Left ventricle myocardium inferior (tissue), 1 donor: ENCODE measurements around the gene GABRG1. TPM values are rescaled to one million over a fixed set of nuclear protein-coding genes. Genes with fewer than 3 reads are reported as not detected.

ENCODE experiments used
- DNase-seq: peaks from one replicate; pipeline ENCODE4 v3.0.0-alpha.2; 2020
- H3K27ac ChIP-seq: fragments of 200-600 bp; replicated peaks from 2 replicates; pipeline ENCODE4 v1.8.0; 2021
- H3K27me3 ChIP-seq: fragments of 200-600 bp; 2 replicates; pipeline ENCODE4 v1.8.0; 2021; ENCODE audit warnings: low read depth
- H3K36me3 ChIP-seq: fragments of 200-600 bp; 2 replicates; pipeline ENCODE4 v1.8.0; 2021
- H3K4me1 ChIP-seq: fragments of 200-600 bp; 2 replicates; pipeline ENCODE4 v1.8.0; 2021
- H3K4me3 ChIP-seq: fragments of 200-600 bp; 2 replicates; pipeline ENCODE4 v1.8.0; 2021; ENCODE audit warnings: mild to moderate bottlenecking, moderate library complexity
- H3K9me3 ChIP-seq: fragments of 200-600 bp; replicated peaks from 2 replicates; pipeline ENCODE4 v1.8.0; 2021
- intact Hi-C: fragments of 100-400 bp; cut with micrococcal nuclease; formaldehyde crosslinking; loops from one replicate; pipeline ENCODE4 v1.11.0; 2022
- long read RNA-seq: library from polyadenylated mRNA; unstranded; transcript quantifications from one replicate; pipeline ENCODE4 v2.0.0, GENCODE V29; 2021
- total RNA-seq: library from RNA; stranded (reverse); fragmentation: NEBNext Ultra II Directional; extraction: Animal tissue kit (Norgen Biotek cat#: 25700); gene quantifications from one replicate; pipeline ENCODE4 v1.2.1, GENCODE V29; 2021
- TF ChIP-seq, protein P1 (sequence below): fragments of 200-600 bp; IDR thresholded peaks from 2 replicates; pipeline ENCODE4 v1.8.0; 2021; ENCODE audit warnings: antibody characterized with exemption, mild to moderate bottlenecking, borderline replicate concordance
- donor health status: DM: no; HTN: yes; CAD: no; lungs with severe emphysema.

GABRG1 gene
- not detected for total RNA-seq
- long read RNA-seq = 0 reads

DNA sequence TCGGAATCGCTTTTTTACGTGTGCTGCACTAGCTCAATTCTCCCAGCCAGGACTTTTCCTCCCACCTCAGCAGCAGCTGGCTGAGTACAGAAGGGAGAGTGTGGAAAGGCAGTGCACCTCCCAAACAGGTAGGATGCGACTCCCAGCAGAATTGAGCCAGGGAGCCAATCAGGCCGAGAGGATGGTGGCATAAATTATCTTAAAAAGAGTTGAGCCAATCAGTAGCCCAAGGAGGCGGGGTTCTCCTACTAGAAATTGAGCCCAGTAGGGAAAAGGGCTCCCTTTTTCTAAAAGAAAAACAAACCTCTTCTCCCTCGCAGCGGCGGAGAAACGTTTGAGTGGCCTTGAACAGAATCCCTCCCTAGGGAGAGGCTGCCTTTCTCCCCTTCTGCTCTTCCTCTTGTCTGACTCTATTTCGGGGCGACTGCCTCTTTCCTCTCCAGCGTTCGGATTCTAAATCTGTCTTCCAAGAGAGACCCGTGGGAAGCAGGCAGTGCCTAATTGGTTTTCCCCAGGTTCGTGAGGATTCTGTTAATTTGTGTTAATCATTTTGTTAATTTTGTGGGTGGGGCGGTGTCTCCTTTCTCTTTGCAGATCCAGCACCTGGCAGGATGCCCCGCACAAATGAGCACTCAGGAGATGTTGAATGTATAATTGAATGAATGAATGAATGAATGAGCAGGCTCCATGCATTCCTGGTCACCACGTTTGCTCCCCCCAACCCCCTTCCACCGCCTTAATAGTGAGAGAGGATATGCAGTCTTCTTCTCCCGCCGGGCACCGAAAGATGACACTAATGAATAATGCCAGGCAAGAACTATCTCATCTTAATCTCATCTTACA lies at the start of gene GABRG1:
Gene GABRG1, minus strand, starts transcription at position 142 of the 843 bp plus-strand sequence. Its CDS starts 141 bp downstream, at position 1.
- intact Hi-C loops = no loop called here
- TF ChIP-seq, protein P1, sequence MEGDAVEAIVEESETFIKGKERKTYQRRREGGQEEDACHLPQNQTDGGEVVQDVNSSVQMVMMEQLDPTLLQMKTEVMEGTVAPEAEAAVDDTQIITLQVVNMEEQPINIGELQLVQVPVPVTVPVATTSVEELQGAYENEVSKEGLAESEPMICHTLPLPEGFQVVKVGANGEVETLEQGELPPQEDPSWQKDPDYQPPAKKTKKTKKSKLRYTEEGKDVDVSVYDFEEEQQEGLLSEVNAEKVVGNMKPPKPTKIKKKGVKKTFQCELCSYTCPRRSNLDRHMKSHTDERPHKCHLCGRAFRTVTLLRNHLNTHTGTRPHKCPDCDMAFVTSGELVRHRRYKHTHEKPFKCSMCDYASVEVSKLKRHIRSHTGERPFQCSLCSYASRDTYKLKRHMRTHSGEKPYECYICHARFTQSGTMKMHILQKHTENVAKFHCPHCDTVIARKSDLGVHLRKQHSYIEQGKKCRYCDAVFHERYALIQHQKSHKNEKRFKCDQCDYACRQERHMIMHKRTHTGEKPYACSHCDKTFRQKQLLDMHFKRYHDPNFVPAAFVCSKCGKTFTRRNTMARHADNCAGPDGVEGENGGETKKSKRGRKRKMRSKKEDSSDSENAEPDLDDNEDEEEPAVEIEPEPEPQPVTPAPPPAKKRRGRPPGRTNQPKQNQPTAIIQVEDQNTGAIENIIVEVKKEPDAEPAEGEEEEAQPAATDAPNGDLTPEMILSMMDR = no peak
- DNase-seq = no peak
- Histone ChIP-seq H3K27ac (no peak within 1 kb of the TSS), H3K27me3 (peaks cover 32% of the 10 kb centered on the region), H3K4me3 (no peak within 1 kb of the TSS), H3K9me3 (no peaks in the 10 kb centered on the region), H3K4me1 (no peaks in the 10 kb centered on the region), H3K36me3 (no peaks in the 10 kb centered on the region)

DNA sequence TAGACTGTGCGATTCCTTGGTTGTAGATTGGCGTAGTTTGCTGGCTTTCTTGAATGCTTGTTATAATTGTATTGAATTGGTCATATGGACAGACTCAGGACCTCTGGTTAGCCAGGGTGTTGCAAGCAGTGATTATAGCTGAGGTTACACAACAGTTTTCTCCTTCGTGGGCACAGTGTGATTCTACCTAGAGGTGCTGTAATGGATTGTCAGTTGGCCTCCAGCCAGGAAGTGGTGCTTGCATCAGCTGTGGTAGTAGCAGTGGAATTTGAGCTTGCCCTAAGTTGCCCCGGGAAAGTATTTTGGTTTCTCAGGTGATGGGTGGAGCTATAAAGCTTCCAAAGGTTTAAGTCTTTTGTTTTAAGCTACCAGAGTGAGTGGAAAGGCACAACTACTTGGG lies 23.1 kb upstream of the GABRG1 start:
- intact Hi-C loops = no loop called here
- TF ChIP-seq, protein P1 = no peak
- no peaks in the 10 kb centered on the region for H3K36me3 ChIP-seq
- no peak overlapping the region for H3K27ac ChIP-seq
- no peak overlapping the region for H3K4me3 ChIP-seq
- no peaks in the 10 kb centered on the region for H3K27me3 ChIP-seq
- peaks cover 43% of the 10 kb centered on the region for H3K9me3 ChIP-seq
- DNase-seq = no peak
- H3K4me1 ChIP-seq = no peaks in the 10 kb centered on the region

DNA sequence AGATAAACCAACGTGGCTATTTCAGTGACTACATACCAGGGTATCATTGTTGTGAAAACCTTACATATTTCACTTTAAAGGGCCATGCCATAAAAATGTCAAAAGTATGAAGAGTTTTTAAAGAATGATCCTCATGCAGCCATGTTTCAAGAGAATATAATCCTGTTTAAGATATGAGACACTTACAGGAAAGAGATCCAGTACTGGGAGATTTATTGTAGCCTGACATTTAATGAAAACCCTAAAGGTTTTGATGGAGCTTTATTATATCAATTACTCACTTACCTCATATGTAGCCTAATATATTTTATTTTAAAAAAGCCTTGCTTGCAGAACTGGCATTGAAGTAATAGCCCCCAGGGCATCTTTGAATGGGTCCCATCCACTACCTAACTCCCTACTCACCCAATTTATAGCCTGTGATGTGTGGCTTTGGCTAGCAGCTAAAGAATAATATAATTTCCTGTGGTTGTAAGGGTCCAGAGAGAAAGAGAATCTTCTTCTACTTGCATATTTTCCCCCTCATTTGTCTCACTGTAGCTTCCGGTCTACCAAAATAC lies 7.7 kb upstream of the GABRG1 start:
- H3K4me1 ChIP-seq = no peaks in the 10 kb centered on the region
- no peak overlapping the region for H3K4me3 ChIP-seq
- intact Hi-C loops = no loop called here
- no peaks in the 10 kb centered on the region for H3K9me3 ChIP-seq
- DNase-seq = no peak
- TF ChIP-seq, protein P1 = no peak
- H3K27ac ChIP-seq = no peak overlapping the region
- no peaks in the 10 kb centered on the region for H3K36me3 ChIP-seq
- peaks cover under 1% of the 10 kb centered on the region for H3K27me3 ChIP-seq

DNA sequence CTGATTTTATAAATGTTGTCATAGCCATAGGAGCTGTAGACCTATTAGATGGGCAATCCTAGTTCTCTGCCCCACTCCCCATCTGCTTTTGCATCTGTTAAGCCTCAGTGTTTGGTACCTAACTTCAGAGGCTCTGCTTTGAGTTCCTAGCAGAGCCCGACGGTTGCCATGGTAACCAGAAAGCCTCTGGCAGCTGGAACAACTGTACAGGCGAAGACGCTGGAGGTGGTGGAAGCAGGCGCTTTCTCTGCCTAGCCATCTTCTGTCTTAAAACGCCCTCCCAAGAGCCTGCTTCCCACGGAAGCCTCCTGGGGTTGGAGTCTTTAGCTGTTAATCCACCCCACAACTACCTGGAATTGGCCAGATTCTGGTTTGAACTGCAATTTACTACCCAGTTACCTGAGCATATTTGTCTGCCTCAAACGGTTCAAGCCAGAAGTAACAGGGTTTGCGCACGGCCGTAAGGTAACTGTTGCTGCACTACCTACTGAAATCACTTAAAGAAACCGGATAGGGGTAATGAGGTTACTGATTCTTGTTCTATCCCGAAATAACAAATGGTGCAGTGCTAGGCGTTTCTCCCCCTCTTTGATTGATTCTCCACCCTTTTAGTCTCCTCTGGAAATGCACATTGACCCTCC lies 1.0 kb upstream of the GABRG1 start:
- H3K4me1 ChIP-seq = no peaks in the 10 kb centered on the region
- intact Hi-C loops = no loop called here
- H3K27me3 ChIP-seq = peaks cover 32% of the 10 kb centered on the region
- H3K4me3 ChIP-seq = no peak overlapping the region
- no peaks in the 10 kb centered on the region for H3K36me3 ChIP-seq
- H3K27ac ChIP-seq = no peak overlapping the region
- TF ChIP-seq, protein P1 = no peak
- DNase-seq = no peak
- H3K9me3 ChIP-seq = no peaks in the 10 kb centered on the region

DNA sequence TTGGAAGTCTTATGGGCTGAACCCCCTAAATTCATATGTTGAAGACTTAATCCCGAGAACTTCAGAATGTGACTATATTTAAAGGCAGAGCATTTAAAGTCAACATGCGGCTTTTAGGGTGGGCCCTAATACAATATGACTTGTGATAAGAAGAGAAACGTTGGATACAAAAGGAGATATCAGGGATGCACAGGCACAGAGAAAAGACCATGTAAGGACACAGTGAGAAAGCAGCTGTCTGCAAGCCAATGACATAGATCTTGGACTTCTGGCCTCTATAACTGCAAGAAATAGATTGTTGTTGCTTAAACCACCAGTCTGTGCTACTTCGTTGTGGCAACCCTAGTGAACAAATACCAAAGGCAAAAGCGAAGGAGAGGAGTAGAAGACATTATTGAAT lies 42.2 kb downstream of the GABRG1 start:
- H3K36me3 ChIP-seq = no peaks in the 10 kb centered on the region
- intact Hi-C loops = no loop called here
- H3K9me3 ChIP-seq = no peaks in the 10 kb centered on the region
- no peak for DNase-seq
- no peaks in the 10 kb centered on the region for H3K27me3 ChIP-seq
- no peaks in the 10 kb centered on the region for H3K4me1 ChIP-seq
- H3K27ac ChIP-seq = no peak overlapping the region
- H3K4me3 ChIP-seq = no peak overlapping the region
- TF ChIP-seq, protein P1 = no peak
